PC-9 (cell line): ENCODE data around the gene CTDP1. TPM values are rescaled to one million over a fixed set of nuclear protein-coding genes. Genes with fewer than 3 reads are reported as not detected.

Experiments used
- BruUV-seq: library from RNA; stranded (reverse); fragments of 400-500 nt; replicated peaks from 2 replicates; lab custom pipeline; 2021; lab: Mats Ljungman, UMichigan
- CTCF ChIA-PET: fragments of 300-600 bp; sonication (Branson Sonifier 250); formaldehyde crosslinking; loops from one replicate; lab custom pipeline; 2022; ENCODE audit warnings: antibody characterized with exemption; lab: Charles Lee
- POLR2A ChIA-PET: fragments of 300-600 bp; sonication (Branson Sonifier 250); formaldehyde crosslinking; loops from one replicate; lab custom pipeline; 2022; ENCODE audit warnings: antibody characterized with exemption; ENCODE audit not compliant: unreplicated experiment; lab: Charles Lee
- DNase-seq, 2 experiments: peaks; one replicate each; pipeline versions ENCODE4 v3.0.0 to v3.0.0-alpha.2; 2015 to 2022; ENCODE audit warnings: mixed read lengths in 1 of 2
- H2AFZ ChIP-seq: fragments of 200-600 bp; sonication (generic); 2 replicates; pipeline ENCODE4 v1.8.1; 2017; ENCODE audit warnings: antibody characterized with exemption
- H3F3A ChIP-seq: fragments of 200-600 bp; sonication (generic); 2 replicates; pipeline ENCODE4 v1.8.1; 2017; ENCODE audit warnings: antibody characterized with exemption, mild to moderate bottlenecking, low read depth; ENCODE audit not compliant: insufficient read depth
- H3K27ac ChIP-seq: fragments of 200-600 bp; sonication (generic); 2 replicates; pipeline ENCODE4 v1.6.1; 2016; ENCODE audit warnings: mixed run types
- H3K27me3 ChIP-seq: fragments of 200-600 bp; sonication (generic); 2 replicates; pipeline ENCODE4 v1.6.1; 2016; ENCODE audit warnings: low read depth, mixed run types; ENCODE audit not compliant: insufficient read depth
- H3K36me3 ChIP-seq: fragments of 200-600 bp; sonication (generic); 2 replicates; pipeline ENCODE4 v1.6.1; 2016; ENCODE audit warnings: low read depth, mixed run types
- H3K4me1 ChIP-seq: fragments of 200-600 bp; sonication (generic); replicated peaks from 2 replicates; pipeline ENCODE4 v1.6.1; 2016; ENCODE audit warnings: mixed run types; ENCODE audit not compliant: insufficient read depth
- H3K4me2 ChIP-seq: fragments of 200-600 bp; sonication (generic); 2 replicates; pipeline ENCODE4 v1.6.1; 2017; ENCODE audit warnings: mixed run types
- H3K4me3 ChIP-seq: fragments of 200-600 bp; sonication (generic); 2 replicates; pipeline ENCODE4 v1.6.1; 2016; ENCODE audit warnings: mixed run types
- H3K79me2 ChIP-seq: fragments of 200-600 bp; sonication (generic); 2 replicates; pipeline ENCODE4 v1.6.1; 2017; ENCODE audit warnings: low read depth, mixed run types
- H3K9me2 ChIP-seq: fragments of 200-600 bp; sonication (generic); 2 replicates; pipeline ENCODE4 v1.8.1; 2017; ENCODE audit warnings: mild to moderate bottlenecking; ENCODE audit not compliant: insufficient read depth
- H3K9me3 ChIP-seq: fragments of 200-600 bp; sonication (generic); 2 replicates; pipeline ENCODE4 v1.8.1; 2016; ENCODE audit warnings: low read depth; ENCODE audit not compliant: insufficient read depth
- H4K20me1 ChIP-seq: fragments of 200-600 bp; sonication (generic); 2 replicates; pipeline ENCODE4 v1.8.1; 2017; ENCODE audit not compliant: insufficient read depth
- CTCF ChIP-seq: fragments of 200-600 bp; sonication (generic); conservative IDR thresholded peaks from 2 replicates; pipeline ENCODE4 v1.6.1; 2017; ENCODE audit warnings: mixed run types, antibody characterized with exemption, mild to moderate bottlenecking, moderate library complexity
- EZH2 ChIP-seq: fragments of 200-600 bp; sonication (generic); IDR thresholded peaks from 2 replicates; pipeline ENCODE4 v1.8.0; 2017; ENCODE audit warnings: antibody characterized with exemption, low read depth
- intact Hi-C: fragments of 100-400 bp; cut with micrococcal nuclease; formaldehyde crosslinking; loops from one replicate; pipeline ENCODE4 v1.10.0; 2022; ENCODE audit not compliant: unreplicated experiment
- total RNA-seq: library from RNA; stranded (reverse); gene quantifications from 2 replicates; pipeline ENCODE4 v1.2.3, GENCODE V29; 2021

Gene CTDP1
- total RNA-seq, 1 experiment from 2014 or later, result 16.0 TPM

GRCh38 chr18:79776674-79777073, 97.1 kb downstream of the CTDP1 start:
- TF ChIP-seq CTCF (no peak), EZH2 (no peak)
- Histone ChIP-seq H3K36me3 (no peaks in the 10 kb centered on the region), H3K27ac (no peak overlapping the region), H3K9me2 (no peaks in the 10 kb centered on the region), H3F3A (no peaks in the 10 kb centered on the region), H3K4me2 (no peak overlapping the region), H3K9me3 (no peaks in the 10 kb centered on the region), H3K27me3 (peaks cover 79% of the 10 kb centered on the region), H3K4me1 (no peaks in the 10 kb centered on the region), H4K20me1 (0 out of 2 replicates have a peak, but pooled peaks cover 3% of the 10 kb centered on the region), H3K4me3 (no peak overlapping the region), H3K79me2 (no peaks in the 10 kb centered on the region), H2AFZ (no peak overlapping the region)
- no TSS peak for BruUV-seq
- intact Hi-C loops, result no loop called here
- ChIA-PET POLR2A (no interaction called here), CTCF (no interaction called here)
- DNase-seq, result no peak

- Histone ChIP-seq H3K36me3 (no peaks in the 10 kb centered on the region), H2AFZ (no peak overlapping the region), H4K20me1 (0 out of 2 replicates have a peak, but pooled peaks cover 3% of the 10 kb centered on the region), H3K79me2 (no peaks in the 10 kb centered on the region), H3K9me2 (no peaks in the 10 kb centered on the region), H3F3A (no peaks in the 10 kb centered on the region), H3K4me1 (no peaks in the 10 kb centered on the region), H3K9me3 (no peaks in the 10 kb centered on the region), H3K4me2 (no peak overlapping the region), H3K4me3 (no peak overlapping the region), H3K27ac (no peak overlapping the region), H3K27me3 (peaks cover 75% of the 10 kb centered on the region)
- POLR2A ChIA-PET, result no interaction called here
- intact Hi-C loops, result no loop called here
- TF ChIP-seq CTCF, result no peak
- TF ChIP-seq EZH2, result no peak
- CTCF ChIA-PET, result no interaction called here
- BruUV-seq, result no TSS peak
- DNase-seq, result no peak
These were observed 98.7 kb downstream of the CTDP1 start for GRCh38 chr18:79778291-79778791.

- Histone ChIP-seq H4K20me1 (0 out of 2 replicates have a peak, but pooled peaks cover 3% of the 10 kb centered on the region), H3K27me3 (peaks cover 67% of the 10 kb centered on the region), H3K27ac (no peak overlapping the region), H3F3A (no peaks in the 10 kb centered on the region), H3K9me3 (no peaks in the 10 kb centered on the region), H3K4me1 (no peaks in the 10 kb centered on the region), H3K79me2 (no peaks in the 10 kb centered on the region), H3K9me2 (no peaks in the 10 kb centered on the region), H3K4me2 (no peak overlapping the region), H3K4me3 (no peak overlapping the region), H3K36me3 (no peaks in the 10 kb centered on the region), H2AFZ (no peak overlapping the region)
- TF ChIP-seq CTCF, result no peak
- no peak for TF ChIP-seq EZH2
- no peak for DNase-seq
- ChIA-PET POLR2A (no interaction called here), CTCF (no interaction called here)
- BruUV-seq, result no TSS peak
- intact Hi-C loops, result no loop called here
These were observed 99.6 kb downstream of the CTDP1 start for GRCh38 chr18:79779021-79779699.
